OCI-M1 (cell line): ENCODE data around the gene CDKN2B-AS1.

Experiments
- DNase-seq: peaks from one replicate; lab custom pipeline; 2025; lab: John Stamatoyannopoulos, UW

Gene CDKN2B-AS1

GRCh38 chr9:22005702-22006606 is 11.4 kb downstream of the CDKN2B-AS1 start:
- DNase-seq: no peak

- DNase-seq: no peak
Observed at GRCh38 chr9:22008384-22008716, 13.8 kb downstream of the CDKN2B-AS1 start.

GRCh38 chr9:22008717-22009505 is 14.3 kb downstream of the CDKN2B-AS1 start, which contains the start of gene CDKN2B:
Gene CDKN2B (minus strand): TSS chr9:22009305. CDS start chr9:22008953, 352 bp downstream.
- DNase-seq: peak; percentile 95

GRCh38 chr9:22009506-22009867 is 14.9 kb downstream of the CDKN2B-AS1 start:
- no peak for DNase-seq

- DNase-seq: peak; percentile 90
Observed at GRCh38 chr9:22010866-22011625, 16.5 kb downstream of the CDKN2B-AS1 start.

GRCh38 chr9:22022396-22022795 is 27.8 kb downstream of the CDKN2B-AS1 start:
- DNase-seq: no peak

GRCh38 chr9:22026696-22027095 is 32.1 kb downstream of the CDKN2B-AS1 start:
- DNase-seq: no peak

- DNase-seq: no peak
Observed at GRCh38 chr9:22028394-22028793, 33.8 kb downstream of the CDKN2B-AS1 start.

GRCh38 chr9:22029231-22029630 is 34.6 kb downstream of the CDKN2B-AS1 start:
- peak; percentile 7 for DNase-seq

GRCh38 chr9:22030101-22030598 is 35.6 kb downstream of the CDKN2B-AS1 start:
- DNase-seq: peak; percentile 90

GRCh38 chr9:22031655-22032411 is 37.2 kb downstream of the CDKN2B-AS1 start:
- peak; percentile 24 for DNase-seq

GRCh38 chr9:22033012-22033630 is 38.5 kb downstream of the CDKN2B-AS1 start:
- DNase-seq: no peak

- DNase-seq: peak; percentile 53
Observed at GRCh38 chr9:22035591-22036011, 41.0 kb downstream of the CDKN2B-AS1 start.

- DNase-seq: peak; percentile 27
Observed at GRCh38 chr9:22036866-22037626, 42.5 kb downstream of the CDKN2B-AS1 start.

- peak; percentile 65 for DNase-seq
Observed at GRCh38 chr9:22037954-22038690, 43.5 kb downstream of the CDKN2B-AS1 start.

- no peak for DNase-seq
Observed at GRCh38 chr9:22039258-22039657, 44.7 kb downstream of the CDKN2B-AS1 start.

- DNase-seq: peak; percentile 27
Observed at GRCh38 chr9:22040760-22041159, 46.2 kb downstream of the CDKN2B-AS1 start.

- no peak for DNase-seq
Observed at GRCh38 chr9:22041344-22041743, 46.8 kb downstream of the CDKN2B-AS1 start.

GRCh38 chr9:22041775-22042174 is 47.2 kb downstream of the CDKN2B-AS1 start:
- DNase-seq: no peak
